Measurements from ENCODE around the gene LRRC8E. TPM values are rescaled to one million over a fixed set of nuclear protein-coding genes. Genes with fewer than 3 reads are reported as not detected.

LRRC8E gene
- total RNA-seq, 2 donors from 2014 or later, result 2.6 to 3.4 TPM

- Histone ChIP-seq H3K4me3 (no peak overlapping the region), H3K27me3 (peaks cover 0 to 18% of the 10 kb centered on the region in 2 donors), H3K27ac (no peak overlapping the region), H3K36me3 (replicated peaks in 1 of 2; ENCODE audit: insufficient read depth in 1 of 2, low read depth in 2 of 2) (peaks cover 25 to 27% of the 10 kb centered on the region in 2 donors), H3K4me1 (peaks cover 31% of the 10 kb centered on the region), H3K9me3 (no peaks in the 10 kb centered on the region)
- WGBS, 2 donors, result 92 to 93% methylated on average over 31 to 36 of the region's 39 CpGs
- no peak for ATAC-seq
- DNase-seq, result no peak
- no peak for TF ChIP-seq CTCF (IDR thresholded peaks at IDR 0.05)
- no peak for TF ChIP-seq POLR2A (IDR thresholded peaks at IDR 0.05)
- intact Hi-C loops (cut with DNase I), result no loop called here
Measured at GRCh38 chr19:7912697-7913564, 24.6 kb downstream of the LRRC8E start.

GRCh38 chr19:7913652-7914051 is 25.3 kb downstream of the LRRC8E start:
- no peak overlapping the region for H3K27ac ChIP-seq
- intact Hi-C loops (cut with DNase I), result no loop called here
- H3K27me3 ChIP-seq, result peaks cover 0 to 18% of the 10 kb centered on the region in 2 donors
- H3K4me3 ChIP-seq, result no peak overlapping the region
- H3K36me3 ChIP-seq (replicated peaks in 1 of 2; ENCODE audit: insufficient read depth in 1 of 2, low read depth in 2 of 2), result peaks cover 25 to 27% of the 10 kb centered on the region in 2 donors
- DNase-seq (no peak), ATAC-seq (no peak)
- TF ChIP-seq POLR2A (IDR thresholded peaks at IDR 0.05) (no peak), CTCF (IDR thresholded peaks at IDR 0.05) (no peak)
- no peaks in the 10 kb centered on the region for H3K9me3 ChIP-seq
- WGBS, 2 donors, result 82 to 90% methylated on average over 10 of the region's 10 CpGs
- H3K4me1 ChIP-seq, result peaks cover 32% of the 10 kb centered on the region

GRCh38 chr19:7914099-7914498 is 25.8 kb downstream of the LRRC8E start:
- WGBS, 2 donors, result 48 to 54% methylated on average over 9 to 11 of the region's 12 CpGs
- TF ChIP-seq CTCF (IDR thresholded peaks at IDR 0.05), result no peak
- no peak for TF ChIP-seq POLR2A (IDR thresholded peaks at IDR 0.05)
- no peak for DNase-seq
- intact Hi-C loops (cut with DNase I), result no loop called here
- Histone ChIP-seq H3K4me1 (peaks cover 36% of the 10 kb centered on the region), H3K4me3 (no peak overlapping the region), H3K27ac (no peak overlapping the region), H3K9me3 (no peaks in the 10 kb centered on the region), H3K36me3 (replicated peaks in 1 of 2; ENCODE audit: insufficient read depth in 1 of 2, low read depth in 2 of 2) (peaks cover 25 to 27% of the 10 kb centered on the region in 2 donors), H3K27me3 (peaks cover 0 to 18% of the 10 kb centered on the region in 2 donors)
- no peak for ATAC-seq

- Histone ChIP-seq H3K9me3 (no peaks in the 10 kb centered on the region), H3K27ac (no peak within 1 kb of the TSS), H3K4me1 (peaks cover 41% of the 10 kb centered on the region), H3K27me3 (peaks cover 0 to 18% of the 10 kb centered on the region in 2 donors), H3K4me3 (no peak within 1 kb of the TSS), H3K36me3 (replicated peaks in 1 of 2; ENCODE audit: insufficient read depth in 1 of 2, low read depth in 2 of 2) (peaks cover 25 to 27% of the 10 kb centered on the region in 2 donors)
- intact Hi-C loops (cut with DNase I), result no loop called here
- TF ChIP-seq CTCF (IDR thresholded peaks at IDR 0.05) (no peak), POLR2A (IDR thresholded peaks at IDR 0.05) (no peak)
- WGBS, 2 donors, result 38% methylated on average over 11 to 12 of the region's 12 CpGs
- DNase-seq (peak in 1 of 4 donors; percentile 25), ATAC-seq (no peak)
Measured at GRCh38 chr19:7914598-7915045, 26.3 kb downstream of the LRRC8E start, which contains the start of gene TGFBR3L. TSS of gene TGFBR3L (plus strand) at chr19:7914830.

Data from body of pancreas (tissue), 4 donors.